AG09309 (cell line): ENCODE results near the gene RASL10A.

Source experiments
- DNase-seq: peaks from one replicate; pipeline ENCODE4 v3.0.0-alpha.2; 2010; ENCODE audit warnings: low read depth
- H3K4me3 ChIP-seq: 2 replicates; pipeline ENCODE4 v1.5.1; 2011; ENCODE audit warnings: mild to moderate bottlenecking, low read depth, low read length, moderate library complexity; ENCODE audit not compliant: control insufficient read depth
- TF ChIP-seq, protein P1 (sequence below): IDR thresholded peaks from 2 replicates; pipeline ENCODE4 v1.5.1; 2011; ENCODE audit warnings: mild to moderate bottlenecking, low read depth, low read length, inconsistent platforms; ENCODE audit not compliant: insufficient read depth, control insufficient read depth; ENCODE audit errors: missing control alignments

Gene RASL10A

DNA sequence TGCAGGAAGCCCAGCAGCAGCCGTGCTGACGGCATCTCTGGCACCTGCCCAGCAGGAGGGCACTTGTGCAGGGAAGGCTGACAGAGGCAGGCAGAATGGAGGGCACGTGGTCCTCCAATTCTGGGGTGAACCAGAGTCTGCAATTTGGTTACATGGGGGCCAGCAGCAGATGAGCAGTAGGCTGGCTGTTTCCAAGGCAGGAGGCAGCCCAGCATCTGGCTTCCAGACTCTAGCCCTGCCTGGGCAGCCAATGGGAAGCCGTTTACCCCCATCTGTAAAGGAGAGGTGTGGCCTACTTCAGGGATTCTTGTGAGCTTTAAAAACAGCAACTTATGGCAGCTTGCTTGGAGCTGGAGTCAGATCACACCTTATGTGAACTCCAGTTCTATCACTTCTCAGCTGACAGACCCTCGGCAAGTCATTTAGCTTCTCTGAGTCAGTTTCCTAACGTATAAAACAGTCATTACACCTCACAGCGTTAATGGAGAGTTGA, 27.9 kb upstream of the RASL10A start:
- peak; percentile 25 for DNase-seq

DNA sequence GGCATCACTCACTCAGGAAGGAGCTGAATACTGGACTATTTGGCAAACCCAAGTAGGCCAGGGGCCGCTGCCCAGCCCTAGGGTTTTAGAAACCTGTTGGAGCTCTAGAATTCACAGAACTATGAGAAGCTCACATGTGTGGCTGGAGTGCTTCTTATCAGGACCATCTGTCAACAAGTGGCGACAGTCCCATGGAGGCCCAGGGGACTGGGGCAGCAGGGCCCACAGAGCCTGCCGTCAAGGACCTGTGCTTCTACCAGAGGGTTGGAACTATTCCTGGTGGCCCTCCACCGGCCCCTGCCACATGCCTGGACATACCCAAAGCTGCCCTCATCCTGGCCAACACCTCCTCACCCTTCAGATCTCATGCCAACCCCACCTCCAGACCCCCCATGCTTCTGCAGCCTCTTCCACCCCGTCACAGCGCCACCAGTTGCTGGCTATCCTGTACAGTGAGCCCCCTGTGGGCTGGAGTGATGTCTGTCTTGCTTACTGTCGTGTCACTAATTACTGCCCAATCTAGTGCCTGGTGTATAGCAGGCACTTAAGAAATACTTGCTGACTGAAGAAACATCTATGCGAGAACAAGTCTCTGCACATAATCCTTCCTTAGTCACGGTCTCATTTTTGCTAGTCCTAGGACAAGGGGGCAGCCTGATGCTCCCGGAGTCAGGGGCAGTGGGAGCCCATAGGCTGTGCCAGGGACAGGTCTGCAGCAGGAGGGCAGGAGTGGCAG, 27.2 kb upstream of the RASL10A start:
- H3K4me3 ChIP-seq: no peak overlapping the region
- TF ChIP-seq, protein P1, sequence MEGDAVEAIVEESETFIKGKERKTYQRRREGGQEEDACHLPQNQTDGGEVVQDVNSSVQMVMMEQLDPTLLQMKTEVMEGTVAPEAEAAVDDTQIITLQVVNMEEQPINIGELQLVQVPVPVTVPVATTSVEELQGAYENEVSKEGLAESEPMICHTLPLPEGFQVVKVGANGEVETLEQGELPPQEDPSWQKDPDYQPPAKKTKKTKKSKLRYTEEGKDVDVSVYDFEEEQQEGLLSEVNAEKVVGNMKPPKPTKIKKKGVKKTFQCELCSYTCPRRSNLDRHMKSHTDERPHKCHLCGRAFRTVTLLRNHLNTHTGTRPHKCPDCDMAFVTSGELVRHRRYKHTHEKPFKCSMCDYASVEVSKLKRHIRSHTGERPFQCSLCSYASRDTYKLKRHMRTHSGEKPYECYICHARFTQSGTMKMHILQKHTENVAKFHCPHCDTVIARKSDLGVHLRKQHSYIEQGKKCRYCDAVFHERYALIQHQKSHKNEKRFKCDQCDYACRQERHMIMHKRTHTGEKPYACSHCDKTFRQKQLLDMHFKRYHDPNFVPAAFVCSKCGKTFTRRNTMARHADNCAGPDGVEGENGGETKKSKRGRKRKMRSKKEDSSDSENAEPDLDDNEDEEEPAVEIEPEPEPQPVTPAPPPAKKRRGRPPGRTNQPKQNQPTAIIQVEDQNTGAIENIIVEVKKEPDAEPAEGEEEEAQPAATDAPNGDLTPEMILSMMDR: no peak
- no peak for DNase-seq

More for the DNA sequence above, 27.9 kb upstream of the RASL10A start:
- no peak overlapping the region for H3K4me3 ChIP-seq
- TF ChIP-seq, protein P1: no peak

DNA sequence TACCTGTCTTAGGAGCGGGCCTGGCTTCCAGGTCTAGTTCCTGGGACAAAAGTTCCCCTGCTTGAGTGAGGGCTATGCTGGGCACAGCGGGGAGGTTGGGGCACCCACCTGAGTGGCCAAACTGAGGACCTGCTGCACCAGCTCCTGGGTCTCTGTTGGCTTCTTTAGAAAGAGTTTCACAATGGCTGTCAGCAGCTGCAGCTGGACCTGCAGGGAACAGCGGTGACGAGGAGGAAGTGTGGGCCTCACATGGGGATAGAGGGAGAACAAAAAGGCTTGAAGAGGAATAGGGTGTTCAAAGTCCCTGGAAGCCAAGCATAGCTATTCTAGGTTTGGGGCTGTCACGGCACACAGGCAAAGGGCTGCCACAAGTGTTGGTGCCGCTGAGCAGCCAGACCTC, 26.7 kb upstream of the RASL10A start:
- no peak for DNase-seq
- TF ChIP-seq, protein P1: no peak
- H3K4me3 ChIP-seq: no peak overlapping the region

DNA sequence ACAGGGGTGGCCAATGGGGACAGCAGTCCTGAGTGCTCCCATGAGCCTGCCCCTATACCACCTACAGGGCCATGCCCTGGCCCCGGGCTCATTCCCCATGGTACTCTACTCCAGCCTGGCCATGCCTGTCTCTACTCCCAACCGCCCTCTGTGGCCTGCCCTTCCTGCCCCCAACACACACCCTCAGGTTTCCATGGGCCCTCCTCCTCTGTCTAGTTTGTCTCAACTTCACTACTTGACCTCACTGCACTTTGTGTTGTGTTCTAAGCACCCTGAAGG, 26.3 kb upstream of the RASL10A start:
- no peak for DNase-seq
- TF ChIP-seq, protein P1: no peak

DNA sequence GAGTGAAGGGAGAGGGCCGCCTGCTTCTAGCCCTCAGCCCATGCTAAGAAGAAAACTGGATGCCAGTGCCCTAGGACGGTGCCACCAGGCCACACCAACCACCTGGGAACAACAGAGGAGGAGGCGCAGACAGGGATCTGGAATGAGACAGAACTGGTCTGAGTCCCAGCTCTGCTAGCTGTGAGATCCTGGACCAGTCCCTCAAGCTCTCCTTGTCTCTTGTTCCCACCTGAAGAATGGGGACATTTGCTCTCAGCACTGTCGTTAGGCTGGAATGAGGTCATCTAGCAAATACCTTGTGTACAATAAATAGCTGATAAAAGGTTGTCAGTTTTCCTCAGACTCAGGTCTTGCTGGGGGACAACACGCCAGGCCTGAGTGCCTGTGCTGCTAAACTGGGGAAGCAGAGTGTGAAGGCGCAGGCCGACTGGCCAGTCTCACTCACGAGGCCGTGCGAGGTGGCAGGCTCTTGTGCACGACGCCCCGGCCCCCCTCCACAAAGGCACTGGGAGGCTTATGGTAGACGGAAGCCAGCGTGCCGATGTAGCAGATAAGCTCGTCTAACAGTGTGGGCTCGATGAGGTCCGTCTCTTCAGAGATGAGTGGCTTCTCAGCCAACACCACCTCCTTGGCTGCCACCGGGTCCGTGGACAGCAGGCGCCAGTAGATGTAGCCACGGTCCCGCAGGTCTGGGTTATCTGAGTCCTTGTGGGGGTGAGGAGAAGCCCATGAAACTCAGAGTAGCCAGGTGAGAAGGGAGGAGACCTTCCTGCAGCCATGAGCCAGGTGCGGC, 25.8 kb upstream of the RASL10A start:
- TF ChIP-seq, protein P1: no peak
- H3K4me3 ChIP-seq: no peak overlapping the region

More for the DNA sequence above, 26.3 kb upstream of the RASL10A start:
- H3K4me3 ChIP-seq: no peak overlapping the region

DNA sequence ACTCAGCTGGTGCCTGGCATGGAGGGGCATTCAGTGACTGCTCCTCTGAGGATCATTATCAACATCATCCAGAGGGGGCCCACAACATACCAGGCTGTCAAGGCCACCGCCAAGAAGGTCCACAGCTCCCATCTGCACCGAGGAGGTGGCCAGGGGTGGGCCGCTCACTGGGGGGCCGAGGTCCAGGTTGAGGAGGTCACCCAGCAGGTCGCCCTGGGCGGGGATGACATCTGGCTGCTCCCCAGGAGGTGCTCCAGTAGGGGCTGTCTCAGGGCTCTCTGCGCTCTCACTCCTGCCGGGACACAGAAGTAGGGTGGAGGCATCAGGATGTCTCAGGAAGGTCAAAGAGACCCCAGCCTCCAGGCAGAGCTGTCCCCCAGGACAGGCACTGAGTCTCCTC, 25.1 kb upstream of the RASL10A start:
- DNase-seq: no peak
- TF ChIP-seq, protein P1: no peak
- H3K4me3 ChIP-seq: no peak overlapping the region

More for the DNA sequence above, 25.8 kb upstream of the RASL10A start:
- no peak for DNase-seq
